Measurements from ENCODE around the gene PSMD2. TPM values are rescaled to one million over a fixed set of nuclear protein-coding genes. Genes with fewer than 3 reads are reported as not detected.
A peak's percentile ranks its signal among the peaks of the same experiment; 100 is the strongest.

Gene PSMD2
- total and polyA plus RNA-seq, 10 of the 15 experiments (the other 5 are each of a cell fraction or from before 2014, with no cell fraction given): 103 to 515 (median 197) TPM

- ATAC-seq (peak; percentile 24), DNase-seq (ENCODE audit: low read depth, low spot score) (no peak), FAIRE-seq (no peak)
- no peak overlapping the region for H3K27ac ChIP-seq (ENCODE audit: control insufficient read depth, insufficient read depth)
- peaks cover 49 to 61% of the 10 kb centered on the region in 2 experiments for H3K36me3 ChIP-seq (ENCODE audit: control insufficient read depth in 2 of 2, insufficient read depth in 2 of 2, low read length in 1 of 2)
- peaks cover 53% of the 10 kb centered on the region for H3K79me2 ChIP-seq (ENCODE audit: control insufficient read depth, insufficient read depth, low read length)
- no peaks in the 10 kb centered on the region for H3K9me3 ChIP-seq (replicated peaks; ENCODE audit: control insufficient read depth, insufficient read depth, low read length)
- H3K4me1 ChIP-seq (ENCODE audit: control insufficient read depth, insufficient read depth, low read length): peaks cover 3% of the 10 kb centered on the region; the same call in 1 of the 2 replicates
- peaks cover 12% of the 10 kb centered on the region for H4K20me1 ChIP-seq (ENCODE audit: control insufficient read depth, insufficient read depth)
- H2AFZ ChIP-seq (ENCODE audit: control insufficient read depth, low read depth, low read length): no peak overlapping the region
- SMC1A ChIA-PET (ENCODE audit: uncharacterized antibody, unreplicated experiment): no interaction called here
- in situ Hi-C loops (cut with MboI): no loop called here
- RAD21 ChIA-PET (ENCODE audit: unreplicated experiment): no interaction called here
- TF ChIP-seq HDGF (IDR thresholded peaks at IDR 0.05) (no peak), SMC3 (IDR thresholded peaks at IDR 0.05; ENCODE audit: borderline replicate concordance, low read length) (no peak), SRF (IDR thresholded peaks at IDR 0.05; ENCODE audit: low read depth in 2 of 2, low read length in 2 of 2) (no peak), PAX8 (IDR thresholded peaks at IDR 0.05) (no peak), CBX3 (IDR thresholded peaks at IDR 0.05; ENCODE audit: borderline replicate concordance, low read depth) (no peak), EZH2 (IDR thresholded peaks at IDR 0.05; ENCODE audit: borderline replicate concordance, control insufficient read depth, low read depth, low read length) (no peak), SREBF2 (IDR thresholded peaks at IDR 0.05; ENCODE audit: low read length) (no peak), ZNF622 (IDR thresholded peaks at IDR 0.05) (no peak), RELA (IDR thresholded peaks at IDR 0.05; ENCODE audit: borderline replicate concordance, partially characterized antibody) (no peak), ETV6 (conservative IDR thresholded peaks at IDR 0.05 in 1 of 2, IDR thresholded peaks at IDR 0.05 in 1 of 2; ENCODE audit: borderline replicate concordance in 1 of 2, low read depth in 1 of 2) (no peak), BACH1 (IDR thresholded peaks at IDR 0.05; ENCODE audit: borderline replicate concordance) (no peak), MTA2 (IDR thresholded peaks at IDR 0.05; ENCODE audit: low read depth) (no peak), HDAC2 (IDR thresholded peaks at IDR 0.05) (no peak), NRF1 (conservative IDR thresholded peaks at IDR 0.05; ENCODE audit: low read depth, low read length) (no peak), KAT2A (conservative IDR thresholded peaks at IDR 0.05; ENCODE audit: control insufficient read depth, low read depth, low read length) (no peak), ZBTB33 (IDR thresholded peaks at IDR 0.05) (no peak), BCL3 (IDR thresholded peaks at IDR 0.05; ENCODE audit: borderline replicate concordance, insufficient read depth, low read depth, low read length, poor library complexity, severe bottlenecking) (no peak), NFXL1 (IDR thresholded peaks at IDR 0.05; ENCODE audit: borderline replicate concordance) (no peak), WRNIP1 (IDR thresholded peaks at IDR 0.05; ENCODE audit: borderline replicate concordance, low read depth, low read length) (no peak), LARP7 (IDR thresholded peaks at IDR 0.05) (no peak)
- H3K9ac ChIP-seq (ENCODE audit: control insufficient read depth, insufficient read depth, low read length): no peak overlapping the region
- 73% methylated on average over 4 of the region's 4 CpGs for WGBS (ENCODE audit: insufficient coverage, insufficient replicate concordance, low lambda C conversion rate, missing lambda C conversion rate)
- intact Hi-C loops (cut with micrococcal nuclease; ENCODE audit: unreplicated experiment): no loop called here
- CTCF ChIA-PET: no interaction called here
- H3K27me3 ChIP-seq (replicated peaks in 1 of 2; ENCODE audit: control insufficient read depth in 2 of 2, insufficient read depth in 2 of 2, low read length in 1 of 2): no peaks in the 10 kb centered on the region
- no TSS peak for BruUV-seq (replicated peaks)
- H3K4me2 ChIP-seq (ENCODE audit: control insufficient read depth, insufficient read depth): no peak overlapping the region
- POLR2A ChIA-PET: no interaction called here
- no peak overlapping the region for H3K4me3 ChIP-seq
Measured at GRCh38 chr3:184320104-184320445, 21.0 kb downstream of the PSMD2 start.

All from GM12878 (cell line).